Liver (tissue), 3 donors: Measurements from ENCODE around the gene PAK1.
"Not testable (repeated sequence)": the region's sequence is repeated elsewhere in the genome, so short reads cannot be mapped to it uniquely, and the experiment has no call there.

Experiments
- ATF3 ChIP-seq: IDR thresholded peaks from 2 replicates; pipeline ENCODE4 v1.6.1; 2016; ENCODE audit warnings: antibody characterized with exemption
- CTCF ChIP-seq: fragments of 150-350 bp; IDR thresholded peaks from 2 replicates; pipeline ENCODE4 v1.5.1; 2017; ENCODE audit warnings: improper control_type of control experiment, low read depth, low read length; ENCODE audit not compliant: missing input control
- EGR1 ChIP-seq, 2 donors: IDR thresholded peaks; 2 replicates each; pipeline ENCODE4 v1.6.1; 2016 to 2018; ENCODE audit warnings: antibody characterized with exemption in 2 of 2, low read depth in 2 of 2
- GABPA ChIP-seq, 2 donors: IDR thresholded peaks in 1 of 2; conservative IDR thresholded peaks in 1 of 2; 2 replicates each; pipeline ENCODE4 v1.6.1; 2016; ENCODE audit warnings: antibody characterized with exemption in 2 of 2, mild to moderate bottlenecking in 1 of 2, moderate library complexity in 1 of 2
- MAX ChIP-seq: IDR thresholded peaks from 2 replicates; pipeline ENCODE4 v1.6.1; 2016; ENCODE audit warnings: antibody characterized with exemption
- NR2F2 ChIP-seq: IDR thresholded peaks from 2 replicates; pipeline ENCODE4 v1.6.1; 2016; ENCODE audit warnings: antibody characterized with exemption
- RAD21 ChIP-seq, 2 donors: IDR thresholded peaks; 2 replicates each; pipeline ENCODE4 v1.6.1; 2016; ENCODE audit warnings: antibody characterized with exemption in 2 of 2, mild to moderate bottlenecking in 2 of 2
- REST ChIP-seq: IDR thresholded peaks from 2 replicates; pipeline ENCODE4 v1.6.1; 2016; ENCODE audit warnings: antibody characterized with exemption, mild to moderate bottlenecking
- RXRA ChIP-seq, 2 donors: IDR thresholded peaks; 2 replicates each; pipeline ENCODE4 v1.6.1; 2017 to 2018; ENCODE audit warnings: antibody characterized with exemption in 2 of 2, mild to moderate bottlenecking in 1 of 2
- SP1 ChIP-seq: IDR thresholded peaks from 2 replicates; pipeline ENCODE4 v1.6.1; 2018; ENCODE audit warnings: antibody characterized with exemption, mild to moderate bottlenecking
- TAF1 ChIP-seq: conservative IDR thresholded peaks from 2 replicates; pipeline ENCODE4 v1.6.1; 2016; ENCODE audit warnings: antibody characterized with exemption, mild to moderate bottlenecking
- donor health status: healthy.
- donor health status: healthy.

- not testable (repeated sequence) for TF ChIP-seq CTCF; RAD21 (IDR thresholded peaks at IDR 0.05); NR2F2; ATF3; RXRA (IDR thresholded peaks at IDR 0.05); SP1; GABPA (IDR thresholded peaks at IDR 0.05 in 1 of 2, conservative IDR thresholded peaks at IDR 0.05 in 1 of 2); TAF1; REST; EGR1 (IDR thresholded peaks at IDR 0.05; ENCODE audit: low read depth in 2 of 2); MAX
These were observed 90.5 kb downstream of the PAK1 start for GRCh38 chr11:77383349-77383748.
